ENCODE data around the gene SYCP3.

GRCh38 chr12:101785671-101786070 lies 46.4 kb upstream of the SYCP3 start:
- no peak for TF ChIP-seq POLR2A (IDR thresholded peaks at IDR 0.05)
- no peak for TF ChIP-seq CTCF (IDR thresholded peaks at IDR 0.05)
- TF ChIP-seq EP300 (IDR thresholded peaks at IDR 0.05), result no peak
